ENCODE measurements around the gene ITGB7. TPM values are rescaled to one million over a fixed set of nuclear protein-coding genes. Genes with fewer than 3 reads are reported as not detected.

ITGB7 gene
- polyA plus RNA-seq, 1 donor (not counting 4 experiments of a cell fraction or from before 2014, with no cell fraction given) = 0.83 TPM

DNA sequence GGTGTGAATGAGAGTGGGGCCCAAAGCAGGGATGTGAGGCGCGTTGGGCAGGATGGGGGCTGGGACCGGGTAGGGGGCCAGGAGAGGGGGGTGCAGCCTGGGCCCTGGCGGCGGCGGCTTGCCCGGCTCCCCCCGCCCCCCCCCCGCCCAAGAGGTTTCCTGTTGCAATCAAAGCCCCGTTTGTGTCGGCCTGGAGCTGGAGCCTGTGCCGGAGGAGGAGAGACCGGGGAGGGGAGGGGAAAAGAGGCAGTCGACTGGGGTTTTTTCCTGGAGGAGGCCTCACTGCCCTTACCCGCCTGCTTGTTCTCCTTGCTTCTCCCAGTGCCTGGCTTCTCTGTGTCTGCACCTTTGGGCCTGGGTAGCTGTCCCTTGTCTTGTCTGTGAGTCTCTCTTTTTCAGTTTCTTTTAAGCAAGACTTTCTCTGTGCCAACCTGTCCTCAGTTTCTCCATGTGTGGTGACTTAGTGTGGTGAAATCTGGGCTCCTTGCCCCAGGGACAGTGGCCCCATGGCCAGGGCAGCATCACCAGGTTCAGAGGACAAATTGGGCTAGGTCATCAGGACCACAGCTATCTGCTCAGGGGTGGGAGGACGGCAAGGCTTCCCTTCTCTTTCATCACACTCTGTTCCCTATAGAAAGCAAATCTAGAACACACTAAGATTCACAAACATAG is 16.5 kb upstream of the ITGB7 start:
- peak overlapping the region; percentile 93 for H3K27ac ChIP-seq (ENCODE audit: control insufficient read depth, insufficient read depth, low read length)
- TF ChIP-seq EZH2 (IDR thresholded peaks at IDR 0.05; ENCODE audit: low read length) = no peak
- TF ChIP-seq, protein P1, sequence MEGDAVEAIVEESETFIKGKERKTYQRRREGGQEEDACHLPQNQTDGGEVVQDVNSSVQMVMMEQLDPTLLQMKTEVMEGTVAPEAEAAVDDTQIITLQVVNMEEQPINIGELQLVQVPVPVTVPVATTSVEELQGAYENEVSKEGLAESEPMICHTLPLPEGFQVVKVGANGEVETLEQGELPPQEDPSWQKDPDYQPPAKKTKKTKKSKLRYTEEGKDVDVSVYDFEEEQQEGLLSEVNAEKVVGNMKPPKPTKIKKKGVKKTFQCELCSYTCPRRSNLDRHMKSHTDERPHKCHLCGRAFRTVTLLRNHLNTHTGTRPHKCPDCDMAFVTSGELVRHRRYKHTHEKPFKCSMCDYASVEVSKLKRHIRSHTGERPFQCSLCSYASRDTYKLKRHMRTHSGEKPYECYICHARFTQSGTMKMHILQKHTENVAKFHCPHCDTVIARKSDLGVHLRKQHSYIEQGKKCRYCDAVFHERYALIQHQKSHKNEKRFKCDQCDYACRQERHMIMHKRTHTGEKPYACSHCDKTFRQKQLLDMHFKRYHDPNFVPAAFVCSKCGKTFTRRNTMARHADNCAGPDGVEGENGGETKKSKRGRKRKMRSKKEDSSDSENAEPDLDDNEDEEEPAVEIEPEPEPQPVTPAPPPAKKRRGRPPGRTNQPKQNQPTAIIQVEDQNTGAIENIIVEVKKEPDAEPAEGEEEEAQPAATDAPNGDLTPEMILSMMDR (optimal IDR thresholded peaks at IDR 0.05 in 1 of 3, IDR thresholded peaks at IDR 0.05 in 1 of 3, conservative IDR thresholded peaks at IDR 0.05 in 1 of 3; ENCODE audit: extremely low read depth in 1 of 3, insufficient read depth in 2 of 3, low read length in 3 of 3) = no peak
- peaks cover 2 to 6% of the 10 kb centered on the region in 2 experiments for H3K36me3 ChIP-seq (ENCODE audit: control insufficient read depth in 2 of 2, extremely low read depth in 1 of 2, insufficient read depth in 2 of 2, low read length in 2 of 2)
- H3K9me1 ChIP-seq (ENCODE audit: control insufficient read depth, extremely low read depth, insufficient read depth, low read length) = no peaks in the 10 kb centered on the region
- H3K9ac ChIP-seq (ENCODE audit: control insufficient read depth, extremely low read depth, insufficient read depth, low read length) = peak overlapping the region; percentile 76
- H3K9me3 ChIP-seq (ENCODE audit: control insufficient read depth, low read depth, low read length) = no peaks in the 10 kb centered on the region
- no peak for DNase-seq (ENCODE audit: low read depth, low spot score)
- H3K4me2 ChIP-seq (ENCODE audit: control insufficient read depth, extremely low read depth, insufficient read depth, low read depth, low read length) = peak overlapping the region; percentile 83
- H4K20me1 ChIP-seq (ENCODE audit: control insufficient read depth, extremely low read depth, insufficient read depth, low read length) = peaks cover 4% of the 10 kb centered on the region
- no peak overlapping the region for H2AFZ ChIP-seq (ENCODE audit: control insufficient read depth, low read length)
- peaks cover 59% of the 10 kb centered on the region for H3K4me1 ChIP-seq (ENCODE audit: control insufficient read depth, extremely low read depth, insufficient read depth, low read length)
- no peaks in the 10 kb centered on the region for H3K27me3 ChIP-seq (ENCODE audit: control insufficient read depth, extremely low read depth, insufficient read depth, low read length)
- dilution Hi-C loops (cut with MboI; ENCODE audit: extremely low pct_ligation_motif_present, low sequenced_read_pairs) = no loop called here
- peak overlapping the region in 2 of 3 experiments; percentile 13 to 42 for H3K4me3 ChIP-seq (ENCODE audit: control insufficient read depth in 2 of 3, extremely low read depth in 1 of 3, insufficient read depth in 2 of 3, low read depth in 1 of 3, low read length in 3 of 3)
- FAIRE-seq = no peak
- H3K79me2 ChIP-seq (ENCODE audit: control insufficient read depth, insufficient read depth, low read length) = peaks cover 14% of the 10 kb centered on the region

GRCh38 chr12:53222806-53223261 is 15.8 kb upstream of the ITGB7 start:
- TF ChIP-seq, protein P1 (optimal IDR thresholded peaks at IDR 0.05 in 1 of 3, IDR thresholded peaks at IDR 0.05 in 1 of 3, conservative IDR thresholded peaks at IDR 0.05 in 1 of 3; ENCODE audit: extremely low read depth in 1 of 3, insufficient read depth in 2 of 3, low read length in 3 of 3) = no peak
- TF ChIP-seq EZH2 (IDR thresholded peaks at IDR 0.05; ENCODE audit: low read length) = no peak
- H3K9ac ChIP-seq (ENCODE audit: control insufficient read depth, extremely low read depth, insufficient read depth, low read length) = no peak overlapping the region
- DNase-seq (ENCODE audit: low read depth, low spot score) (no peak), FAIRE-seq (no peak)
- no peak overlapping the region for H3K4me3 ChIP-seq (ENCODE audit: control insufficient read depth in 2 of 3, extremely low read depth in 1 of 3, insufficient read depth in 2 of 3, low read depth in 1 of 3, low read length in 3 of 3)
- no peaks in the 10 kb centered on the region for H3K27me3 ChIP-seq (ENCODE audit: control insufficient read depth, extremely low read depth, insufficient read depth, low read length)
- peaks cover 20% of the 10 kb centered on the region for H3K79me2 ChIP-seq (ENCODE audit: control insufficient read depth, insufficient read depth, low read length)
- H3K9me3 ChIP-seq (ENCODE audit: control insufficient read depth, low read depth, low read length) = no peaks in the 10 kb centered on the region
- H3K4me1 ChIP-seq (ENCODE audit: control insufficient read depth, extremely low read depth, insufficient read depth, low read length) = peaks cover 66% of the 10 kb centered on the region
- H2AFZ ChIP-seq (ENCODE audit: control insufficient read depth, low read length) = no peak overlapping the region
- peaks cover 4% of the 10 kb centered on the region for H4K20me1 ChIP-seq (ENCODE audit: control insufficient read depth, extremely low read depth, insufficient read depth, low read length)
- dilution Hi-C loops (cut with MboI; ENCODE audit: extremely low pct_ligation_motif_present, low sequenced_read_pairs) = no loop called here
- peak overlapping the region; percentile 32 for H3K4me2 ChIP-seq (ENCODE audit: control insufficient read depth, extremely low read depth, insufficient read depth, low read depth, low read length)
- peaks cover 2 to 6% of the 10 kb centered on the region in 2 experiments for H3K36me3 ChIP-seq (ENCODE audit: control insufficient read depth in 2 of 2, extremely low read depth in 1 of 2, insufficient read depth in 2 of 2, low read length in 2 of 2)
- H3K27ac ChIP-seq (ENCODE audit: control insufficient read depth, insufficient read depth, low read length) = peak overlapping the region; percentile 93
- no peaks in the 10 kb centered on the region for H3K9me1 ChIP-seq (ENCODE audit: control insufficient read depth, extremely low read depth, insufficient read depth, low read length)

Data from keratinocyte (primary cell).